Measurements from ENCODE around the gene SLC12A6. TPM values are rescaled to one million over a fixed set of nuclear protein-coding genes. Genes with fewer than 3 reads are reported as not detected.

The SLC12A6 gene
- total and polyA plus RNA-seq, 2 of the 13 experiments (the other 11 are each of a cell fraction or from before 2014, with no cell fraction given): 15.2 to 30.1 TPM

- TF ChIP-seq STAT5B (CRISPR knock-in tag; IDR thresholded peaks at IDR 0.05) (no peak), ZNF776 (CRISPR knock-in tag; IDR thresholded peaks at IDR 0.05) (no peak)
These were observed 4.9 kb downstream of the SLC12A6 start (continued) for GRCh38 chr15:34332553-34333120.

DNA sequence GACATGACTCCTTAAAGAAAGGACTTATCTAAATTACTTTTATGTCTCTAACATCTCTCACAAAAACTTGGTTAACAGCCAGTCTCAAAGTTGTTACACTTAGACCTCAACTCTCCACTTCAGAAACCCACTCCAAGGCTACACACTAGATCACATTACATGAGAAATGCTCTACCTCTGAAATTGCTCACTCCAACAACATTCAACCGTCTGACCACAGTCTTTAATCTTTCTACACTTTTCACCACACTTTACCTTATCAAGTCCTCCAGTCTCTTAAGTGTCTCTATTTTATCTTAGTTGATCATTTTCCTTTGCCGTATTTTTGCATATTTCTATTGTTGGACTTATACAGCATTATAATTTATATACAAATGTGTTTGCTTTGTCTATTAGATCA, 5.8 kb downstream of the SLC12A6 start:
- Histone ChIP-seq H3K9ac (ENCODE audit: insufficient read depth, low read depth, low read length) (no peak overlapping the region), H2AFZ (ENCODE audit: low read length) (no peak overlapping the region), H3K4me1 (ENCODE audit: insufficient read depth, low read length) (peaks cover 28% of the 10 kb centered on the region), H3K27me3 (ENCODE audit: control insufficient read depth in 1 of 2, insufficient read depth in 2 of 2, low read length in 2 of 2) (no peaks in the 10 kb centered on the region), H4K20me1 (ENCODE audit: insufficient read depth, low read length) (no peaks in the 10 kb centered on the region), H3K4me2 (ENCODE audit: low read depth, low read length) (no peak overlapping the region), H3K79me2 (ENCODE audit: insufficient read depth, low read length) (no peaks in the 10 kb centered on the region), H3K36me3 (replicated peaks in 1 of 2; ENCODE audit: control insufficient read depth in 1 of 2, insufficient read depth in 2 of 2, low read length in 2 of 2) (no peaks in the 10 kb centered on the region), H3K9me3 (ENCODE audit: low read length) (no peaks in the 10 kb centered on the region), H3K4me3 (replicated peaks in 1 of 3; ENCODE audit: insufficient read depth in 1 of 3, low read depth in 2 of 3, low read length in 3 of 3) (no peak overlapping the region), H3K27ac (ENCODE audit: extremely low read length, insufficient read depth, low read length) (no peak overlapping the region)
- CTCF ChIA-PET (ENCODE audit: low intra/inter-chr PET ratio, low total read pairs): no interaction called here
- FAIRE-seq (no peak), ATAC-seq (no peak), DNase-seq (ENCODE audit: low spot score) (no peak)
- WGBS (ENCODE audit: low lambda C conversion rate): 93% methylated on average over 2 of the region's 2 CpGs
- BruUV-seq (replicated peaks): no TSS peak
- POLR2A ChIA-PET: interaction anchor here (1.5 kb wide), 1 partner anchor 13 kb away, joined by 4 read pairs; no protein-coding TSS in a partner anchor
- TF ChIP-seq ZNF776 (CRISPR knock-in tag; IDR thresholded peaks at IDR 0.05): no peak
- in situ Hi-C loops (cut with HindIII; ENCODE audit: extremely low pct_ligation_motif_present, low pct_unique_long_range_greater_than_20kb): no loop called here
- intact Hi-C loops (cut with micrococcal nuclease; ENCODE audit: unreplicated experiment): no loop called here

GRCh38 chr15:34330279-34330678, 7.3 kb downstream of the SLC12A6 start:
- BruUV-seq (replicated peaks): no TSS peak
- POLR2A ChIA-PET: interaction anchor here (3.7 kb wide), 1 partner anchor 12 kb away, joined by 17 read pairs; no protein-coding TSS in a partner anchor
- CTCF ChIA-PET (ENCODE audit: low intra/inter-chr PET ratio, low total read pairs): no interaction called here

More at GRCh38 chr15:34330279-34330678, 7.3 kb downstream of the SLC12A6 start:
- Histone ChIP-seq H3K27ac (ENCODE audit: extremely low read length, insufficient read depth, low read length) (no peak overlapping the region), H2AFZ (ENCODE audit: low read length) (no peak overlapping the region), H3K27me3 (ENCODE audit: control insufficient read depth in 1 of 2, insufficient read depth in 2 of 2, low read length in 2 of 2) (no peaks in the 10 kb centered on the region), H3K9ac (ENCODE audit: insufficient read depth, low read depth, low read length) (no peak overlapping the region), H3K4me1 (ENCODE audit: insufficient read depth, low read length) (peaks cover 13% of the 10 kb centered on the region), H4K20me1 (ENCODE audit: insufficient read depth, low read length) (no peaks in the 10 kb centered on the region), H3K4me2 (ENCODE audit: low read depth, low read length) (no peak overlapping the region), H3K9me3 (ENCODE audit: low read length) (no peaks in the 10 kb centered on the region), H3K4me3 (replicated peaks in 1 of 3; ENCODE audit: insufficient read depth in 1 of 3, low read depth in 2 of 3, low read length in 3 of 3) (no peak overlapping the region), H3K36me3 (replicated peaks in 1 of 2; ENCODE audit: control insufficient read depth in 1 of 2, insufficient read depth in 2 of 2, low read length in 2 of 2) (no peaks in the 10 kb centered on the region), H3K79me2 (ENCODE audit: insufficient read depth, low read length) (no peaks in the 10 kb centered on the region)
- WGBS (ENCODE audit: low lambda C conversion rate): 96% methylated on average over 5 of the region's 5 CpGs
- ATAC-seq: no peak
- no peak for DNase-seq (ENCODE audit: low spot score)
- no peak for FAIRE-seq
- in situ Hi-C loops (cut with HindIII; ENCODE audit: extremely low pct_ligation_motif_present, low pct_unique_long_range_greater_than_20kb) (no loop called here), intact Hi-C loops (cut with micrococcal nuclease; ENCODE audit: unreplicated experiment) (no loop called here)
- TF ChIP-seq RCOR2 (CRISPR knock-in tag; IDR thresholded peaks at IDR 0.05): no peak

All from HepG2 (cell line).